Activated T-cell treated with anti-CD3 and anti-CD28 coated beads for 24 hours (primary cell): ENCODE results near the gene TEX47.

ENCODE experiments used
- DNase-seq: peaks from one replicate; pipeline ENCODE4 v3.0.0-alpha.2; 2020; ENCODE audit warnings: low read depth

TEX47 gene

GRCh38 chr7:88746126-88746525, 49.4 kb downstream of the TEX47 start:
- DNase-seq: no peak
